ELR (cell line): Measurements from ENCODE around the gene PTGR1.
"Not testable (repeated sequence)": the region's sequence is repeated elsewhere in the genome, so short reads cannot be mapped to it uniquely, and the experiment has no call there.

ENCODE experiments used
- DNase-seq: peaks from one replicate; pipeline ENCODE4 v3.0.0-alpha.2; 2015; ENCODE audit warnings: low read depth

Gene PTGR1

DNA sequence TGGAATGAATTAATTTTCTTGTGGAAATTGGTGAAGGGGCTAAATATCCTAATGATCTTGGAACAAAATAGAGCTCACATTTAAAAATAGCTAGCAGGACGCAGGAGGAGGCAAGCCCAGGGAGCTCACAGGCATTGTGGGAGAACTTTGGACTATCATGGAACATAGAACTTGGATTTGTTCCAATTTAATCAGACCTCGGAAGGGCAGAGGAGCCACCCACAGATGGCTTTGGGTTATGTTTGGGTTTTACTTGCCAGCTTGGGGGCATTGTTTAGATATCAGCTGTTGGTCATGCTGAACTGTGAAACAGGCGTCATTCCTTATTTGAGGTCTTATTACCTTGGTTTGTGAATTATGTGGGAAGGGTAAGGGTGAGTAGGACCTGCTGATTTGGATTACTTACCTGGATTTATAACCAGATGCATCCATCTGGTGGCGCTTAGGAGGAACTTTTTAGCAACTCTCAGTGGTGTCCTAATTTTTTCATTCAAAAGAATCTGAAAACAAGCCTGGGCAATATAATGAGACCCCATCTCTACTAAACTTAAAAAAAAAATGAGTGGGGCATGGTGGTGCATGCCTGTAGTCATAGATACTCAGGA lies 14.1 kb upstream of the PTGR1 start:
- no peak for DNase-seq

DNA sequence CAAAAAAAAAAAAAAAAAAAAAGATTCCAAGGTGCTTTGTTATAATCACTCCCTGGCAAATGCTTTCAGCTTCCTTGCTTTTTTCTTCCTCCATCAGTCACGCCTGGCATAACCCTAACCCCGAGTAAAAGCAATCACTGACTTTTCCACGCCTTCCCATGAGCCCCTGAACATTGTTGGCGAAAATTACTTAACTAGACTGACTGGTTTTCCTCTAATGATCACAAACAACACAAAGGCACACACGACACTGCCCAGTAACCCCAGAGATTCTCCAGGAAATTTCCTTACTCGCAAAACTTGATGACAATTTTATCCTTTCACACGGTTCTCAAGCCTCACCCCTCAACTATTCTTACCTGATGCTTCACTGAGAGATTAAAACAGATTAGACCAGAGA lies 11.4 kb upstream of the PTGR1 start:
- no peak for DNase-seq

DNA sequence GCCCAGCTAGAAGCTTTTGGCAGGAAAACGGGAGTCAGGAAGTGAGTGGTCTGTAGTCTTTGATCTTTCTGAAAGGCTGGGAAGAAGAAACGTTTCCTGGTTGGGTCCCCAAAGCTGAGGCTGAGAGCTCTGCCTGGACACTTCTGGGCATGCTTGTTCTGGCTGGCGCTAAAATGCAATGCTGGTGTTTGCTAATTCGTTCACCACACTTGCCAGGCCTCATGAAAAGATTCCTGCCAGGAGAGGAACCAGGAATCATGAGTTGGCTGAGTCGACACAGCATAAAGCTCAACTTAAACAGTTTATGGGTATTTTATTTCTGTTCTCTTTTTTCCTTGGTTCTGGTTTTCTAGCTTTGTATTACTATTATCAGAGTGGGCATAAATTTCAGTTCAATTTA lies 10.7 kb upstream of the PTGR1 start:
- DNase-seq: no peak

DNA sequence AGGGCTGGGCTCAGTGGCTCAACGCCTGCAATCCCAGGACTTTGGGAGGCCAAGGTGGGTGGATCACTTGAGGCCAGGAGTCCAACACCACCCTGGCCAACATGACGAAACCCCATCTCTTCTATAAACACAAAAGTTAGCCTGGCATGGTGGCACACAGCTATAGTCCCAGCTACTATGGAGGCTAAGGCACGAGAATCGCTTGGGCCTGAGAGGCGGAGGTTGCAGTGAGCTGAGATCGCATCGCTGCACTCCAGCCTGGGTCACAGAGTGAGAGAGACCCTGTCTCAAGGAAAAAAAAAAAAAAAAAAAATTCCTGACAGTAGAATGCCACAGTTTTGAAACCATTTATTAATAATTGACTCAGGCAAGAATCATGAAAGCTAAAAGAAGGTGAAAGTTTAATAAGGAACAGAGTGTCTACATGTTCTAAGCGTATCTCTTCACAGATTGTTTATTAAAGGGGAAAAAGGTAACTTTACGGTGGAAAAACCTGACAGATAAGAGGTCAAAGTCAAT lies 5.7 kb upstream of the PTGR1 start:
- DNase-seq: no peak

DNA sequence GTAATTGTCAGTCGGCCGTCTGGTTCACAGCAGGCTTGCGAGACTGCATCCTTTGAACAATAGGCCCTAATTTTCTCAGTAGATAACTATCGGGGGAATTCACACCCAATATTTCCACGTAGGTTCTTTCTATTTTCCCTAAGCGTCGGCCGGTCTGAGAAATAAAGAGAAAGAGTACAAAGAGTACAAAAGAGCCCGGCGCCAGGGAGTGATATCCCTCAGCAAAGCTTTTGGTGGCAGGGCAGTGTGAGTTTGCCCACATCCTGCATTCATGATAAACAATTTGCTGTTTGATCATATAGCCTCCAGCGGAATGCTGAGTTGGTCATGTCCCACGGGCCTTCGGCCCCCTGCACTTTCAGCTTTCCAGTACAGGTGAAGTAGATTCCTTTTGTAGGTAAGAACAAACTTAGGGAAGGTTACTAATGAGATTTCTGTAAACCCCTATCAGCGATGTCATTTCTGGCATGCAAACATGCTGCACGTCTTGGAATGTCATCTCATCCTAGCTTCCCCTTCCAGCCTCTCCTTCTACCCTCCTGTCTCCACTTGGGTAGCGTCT lies 4.7 kb upstream of the PTGR1 start:
- no peak for DNase-seq

DNA sequence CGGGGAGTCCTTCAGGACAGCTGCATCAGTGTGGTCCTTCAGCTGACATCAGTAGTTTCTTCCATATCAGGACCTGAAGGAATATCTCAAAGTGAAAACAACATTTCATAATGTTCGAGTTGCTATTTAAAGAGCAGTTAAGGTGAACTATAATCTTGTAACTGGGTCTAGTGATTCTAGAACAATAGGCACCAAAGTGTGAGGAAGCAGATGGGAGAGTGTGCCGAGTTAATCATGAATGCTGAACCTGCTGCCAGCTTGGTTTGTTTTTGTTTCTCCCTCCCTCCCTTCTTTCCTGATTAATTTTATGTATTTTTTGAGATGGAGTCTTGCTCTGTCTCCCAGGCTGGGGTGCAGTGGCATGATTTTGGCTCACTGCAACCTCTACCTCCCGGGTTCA lies 3.6 kb upstream of the PTGR1 start:
- DNase-seq: no peak

DNA sequence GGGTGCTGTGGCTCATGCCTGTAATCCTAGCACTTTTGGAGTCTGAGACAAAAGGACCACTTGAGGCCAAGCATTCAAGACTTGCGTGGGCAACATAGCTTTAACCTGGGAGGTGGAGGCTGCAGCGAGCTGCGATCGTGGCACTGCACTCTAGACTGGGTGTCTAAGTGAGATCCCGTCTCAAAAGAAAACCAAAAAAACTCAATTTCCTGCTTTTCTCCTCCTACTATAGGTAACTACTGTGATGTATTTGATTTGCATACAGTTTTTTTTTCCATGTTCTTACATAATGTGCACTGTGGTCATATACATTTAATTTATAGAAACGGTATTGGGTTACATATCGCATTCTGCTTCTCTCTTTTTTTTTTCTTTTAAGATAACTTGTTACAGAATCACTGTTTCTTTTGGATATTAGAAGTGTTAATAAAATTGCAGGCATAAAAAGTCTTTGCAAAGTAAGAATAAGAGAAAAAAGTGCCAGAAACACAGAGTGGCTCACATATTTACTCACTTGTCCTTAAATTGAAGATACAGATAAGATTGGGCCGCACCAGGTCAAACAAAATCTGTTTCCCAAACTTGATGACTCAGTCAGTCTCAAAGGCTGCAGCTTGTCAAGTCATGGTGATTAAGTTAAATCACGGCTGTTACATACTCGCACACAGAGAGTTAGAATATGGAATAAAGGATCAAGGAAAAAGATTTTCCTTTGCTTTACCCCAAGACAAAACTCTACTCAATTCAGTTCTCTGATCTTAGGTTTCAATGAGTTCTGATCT lies 2.0 kb upstream of the PTGR1 start:
- DNase-seq: peak; percentile 57

DNA sequence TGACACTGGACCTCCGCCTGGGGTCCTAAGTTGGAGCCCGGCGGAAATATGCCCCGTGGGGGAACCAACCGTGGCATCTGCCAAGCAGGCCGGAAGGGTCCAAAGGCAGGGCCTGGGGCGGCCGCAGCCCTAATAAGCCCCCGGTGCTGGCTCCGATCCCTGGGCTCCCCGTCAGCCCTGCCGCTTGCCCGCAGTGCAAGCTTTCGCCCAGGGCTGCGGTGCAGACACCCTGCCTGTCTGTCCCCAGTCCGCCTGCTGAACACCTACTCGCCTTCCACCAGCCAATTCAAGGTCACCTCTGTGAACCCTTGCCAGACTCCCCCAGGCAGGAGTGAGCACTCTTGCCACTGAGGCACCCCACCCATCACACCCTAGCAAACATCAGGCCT lies 502 bp upstream of the PTGR1 start:
- no peak for DNase-seq

DNA sequence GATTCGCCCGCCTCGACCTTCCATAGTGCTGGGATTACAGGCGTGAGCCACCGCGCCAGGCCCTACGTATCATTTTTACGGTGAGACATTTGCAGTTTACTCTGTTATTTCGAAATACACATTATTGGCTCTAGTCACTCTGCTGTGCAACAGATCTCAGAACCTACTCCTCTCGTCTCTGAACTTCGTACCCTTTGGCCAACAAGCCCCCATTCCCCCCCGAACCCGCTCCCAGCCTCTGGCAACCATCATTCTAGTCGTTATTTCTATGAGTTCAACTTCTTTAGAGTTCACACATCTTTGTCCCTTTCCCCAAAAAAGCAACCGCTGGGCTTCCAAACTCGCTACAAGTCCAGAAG lies 735 bp downstream of the PTGR1 start:
- peak; percentile 56 for DNase-seq

DNA sequence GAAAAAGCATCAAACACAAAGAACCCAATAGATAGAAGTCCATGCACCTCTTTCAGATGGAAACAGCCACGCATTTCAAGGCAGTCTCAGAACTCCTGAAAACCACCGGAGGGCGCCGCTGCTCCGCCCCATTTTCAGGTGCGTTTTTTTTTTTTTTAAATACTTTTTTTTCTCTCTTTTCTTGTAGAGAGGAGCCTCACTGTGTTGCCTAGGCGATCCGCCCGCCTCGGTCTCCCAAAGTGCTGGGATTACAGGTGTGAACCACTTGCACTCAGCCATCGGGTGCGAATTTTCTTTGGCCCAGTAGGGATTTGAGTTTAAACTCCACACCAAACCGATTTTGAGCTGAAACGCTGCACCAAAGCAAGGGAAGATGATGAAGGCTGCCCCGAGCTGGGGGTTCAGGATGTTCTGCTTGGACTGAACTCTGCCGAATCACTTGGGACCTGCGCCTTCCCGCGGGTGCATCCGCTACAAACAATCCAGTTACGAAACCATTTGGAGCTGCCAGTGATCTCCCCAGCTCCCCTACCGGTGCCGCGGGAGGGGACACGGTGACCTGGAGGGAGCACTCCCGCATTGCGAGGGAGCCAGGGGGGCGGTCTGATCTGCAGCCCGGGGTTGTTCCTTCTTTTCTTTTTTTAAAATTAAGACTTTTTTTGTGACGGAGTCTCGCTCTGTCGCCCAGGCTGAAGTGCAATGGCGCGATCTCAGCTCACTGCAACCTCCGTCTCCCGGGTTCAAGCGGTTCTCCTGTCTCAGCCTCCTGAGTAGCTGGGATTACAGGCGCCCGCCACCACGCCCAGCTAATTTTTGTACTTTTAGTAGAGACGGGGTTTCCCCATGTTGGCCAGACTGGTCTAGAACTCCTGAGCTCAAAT lies 1.4 kb downstream of the PTGR1 start:
- peak; percentile 74 for DNase-seq

DNA sequence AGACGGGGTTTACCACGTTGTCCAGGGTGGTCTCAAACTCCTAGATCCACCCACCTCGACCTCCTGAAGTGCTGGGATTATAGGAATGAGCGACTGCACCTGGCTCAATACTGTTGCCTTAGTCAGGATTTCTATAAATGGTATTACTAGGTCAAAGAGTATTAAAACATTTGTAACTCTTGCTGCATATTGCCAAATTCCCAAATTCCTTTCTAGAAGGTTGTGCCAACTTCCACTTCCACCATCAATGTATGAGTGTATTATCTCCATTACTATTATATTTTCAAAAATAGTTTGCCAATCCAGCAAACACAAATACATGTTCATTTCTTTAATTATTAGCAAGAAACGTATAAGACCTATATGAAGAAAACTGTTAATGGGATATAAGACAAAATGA lies 10.6 kb downstream of the PTGR1 start:
- no peak for DNase-seq

DNA sequence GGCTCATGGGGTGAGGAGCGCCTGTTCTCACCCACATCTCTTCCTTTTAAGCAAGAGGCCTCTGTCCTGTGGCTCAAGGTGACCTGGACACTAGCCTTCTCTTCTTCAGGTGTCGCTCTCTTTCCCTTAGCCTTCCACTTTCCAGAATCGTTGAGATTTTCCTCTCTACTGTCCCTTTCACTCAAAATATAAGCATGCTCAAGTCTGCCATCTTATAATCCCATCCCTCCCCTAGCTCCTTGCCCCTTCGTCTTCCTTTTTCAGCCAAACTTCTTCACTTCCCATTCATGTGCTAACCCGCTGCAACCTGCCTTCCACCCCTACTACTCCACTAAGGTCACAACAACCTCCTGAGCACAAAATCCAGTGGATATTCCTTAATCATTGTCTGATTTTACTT lies 13.1 kb downstream of the PTGR1 start:
- DNase-seq: no peak

DNA sequence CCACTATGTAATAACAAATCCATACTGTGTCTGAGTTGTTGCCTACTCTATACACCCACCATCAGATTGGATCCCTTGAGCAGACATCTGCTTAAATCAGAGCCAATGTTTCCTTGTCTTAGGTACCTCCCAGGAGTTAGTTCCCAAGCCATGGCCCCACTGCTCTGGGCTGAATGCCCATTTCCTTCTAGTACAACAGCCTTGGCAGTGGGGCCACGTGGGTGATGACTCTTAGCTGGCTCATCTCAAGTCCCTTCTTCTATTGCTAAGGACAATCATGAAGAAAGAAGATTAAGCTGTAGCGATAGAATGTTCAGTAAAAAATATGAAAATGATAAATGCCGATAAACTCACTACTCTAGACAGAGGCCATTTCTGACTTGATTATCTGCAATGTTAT lies 16.6 kb downstream of the PTGR1 start:
- peak; percentile 64 for DNase-seq

DNA sequence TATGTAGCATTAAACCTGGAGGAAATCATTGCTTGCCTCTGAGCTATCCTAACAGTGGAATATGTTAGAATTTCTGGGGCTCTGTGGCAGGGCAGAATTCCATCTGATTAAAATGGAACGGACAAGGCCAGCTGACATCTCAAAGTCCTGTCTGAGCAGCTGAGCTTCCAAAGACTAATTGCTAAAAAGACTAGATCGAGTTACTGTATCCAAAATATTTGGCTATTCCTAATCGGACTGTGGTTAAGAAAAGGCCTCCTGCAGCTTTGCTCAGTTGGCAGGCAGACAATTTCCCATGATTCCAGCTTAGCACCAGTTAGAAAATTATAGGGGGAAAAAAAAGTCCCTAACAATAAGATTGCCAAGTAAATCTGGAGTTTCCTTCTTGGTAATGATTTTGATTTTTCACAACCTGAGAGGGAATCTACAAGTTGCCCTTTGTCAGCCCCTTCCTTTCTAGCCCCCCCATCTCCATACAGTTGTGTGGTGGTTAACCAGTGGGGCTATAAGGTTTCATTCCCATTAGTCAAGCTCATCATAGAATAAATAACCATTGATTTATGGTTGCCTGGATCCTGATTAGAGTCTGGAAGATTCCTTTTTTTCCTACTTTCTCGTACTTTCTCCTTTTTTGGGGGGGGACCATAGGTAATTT lies 26.4 kb downstream of the PTGR1 start:
- no peak for DNase-seq

DNA sequence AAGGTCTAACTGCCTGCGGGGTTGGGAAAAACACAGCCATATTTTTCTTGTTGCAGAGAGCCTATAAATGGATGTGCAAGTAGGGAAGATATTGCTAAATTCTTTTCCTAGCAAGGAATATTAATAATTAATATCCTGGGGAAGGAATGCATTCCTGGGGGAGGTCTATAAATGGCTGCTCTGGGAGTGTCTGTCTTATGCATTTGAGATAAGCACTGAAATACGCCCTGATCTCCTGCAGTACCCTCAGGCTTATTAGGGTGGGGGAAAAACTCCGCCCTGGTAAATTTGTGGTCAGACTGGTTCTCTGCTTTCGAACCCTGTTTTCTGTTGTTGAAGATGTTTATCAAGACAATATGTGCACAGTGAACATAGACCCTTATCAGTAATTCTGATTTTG lies 31.3 kb downstream of the PTGR1 start:
- not testable (repeated sequence) for DNase-seq

DNA sequence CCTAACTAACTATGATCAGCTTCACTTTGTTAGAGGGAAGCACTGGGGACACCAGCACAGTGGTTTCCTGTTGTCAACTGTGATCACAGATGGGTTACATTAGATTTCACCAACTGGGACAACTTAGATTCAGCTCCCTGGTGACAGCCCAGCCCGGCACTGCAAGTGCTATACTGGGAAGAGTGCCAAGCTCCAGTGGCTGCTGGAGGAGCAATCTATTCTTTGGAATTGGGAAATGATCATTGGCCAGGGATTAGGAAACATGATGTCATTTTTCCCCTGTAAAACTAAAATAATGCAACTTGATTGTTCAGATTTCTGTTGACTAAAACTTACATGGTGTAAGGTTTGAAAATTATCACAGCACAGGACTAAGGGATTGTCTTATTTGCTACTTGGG lies 33.2 kb downstream of the PTGR1 start:
- DNase-seq: no peak

DNA sequence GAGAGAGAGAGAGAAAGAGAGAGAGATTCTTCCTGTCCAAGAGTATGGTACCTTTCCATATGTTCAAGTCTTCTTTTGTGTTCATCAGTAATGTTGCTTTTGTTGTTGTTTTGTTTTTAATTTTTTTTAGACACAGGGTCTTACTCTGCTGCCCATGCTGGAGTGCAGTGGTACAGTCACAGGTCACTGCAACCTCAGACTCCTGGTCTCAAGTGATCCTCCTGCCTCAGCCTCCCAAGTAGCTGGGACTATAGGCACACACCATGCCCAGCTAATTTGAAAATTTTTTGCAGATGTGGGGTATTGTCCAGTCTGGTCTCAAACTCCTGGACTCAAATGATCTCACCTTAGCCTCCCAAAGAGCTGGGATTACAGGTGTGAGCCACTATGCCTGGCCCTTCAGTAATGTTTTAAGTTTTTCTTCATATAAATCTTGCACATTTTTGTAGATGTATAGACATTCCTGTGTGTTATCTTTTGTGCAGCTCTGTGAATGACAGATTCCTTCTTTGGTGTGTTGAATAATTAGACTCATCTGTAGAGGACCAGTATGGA lies 38.2 kb downstream of the PTGR1 start:
- DNase-seq: no peak

DNA sequence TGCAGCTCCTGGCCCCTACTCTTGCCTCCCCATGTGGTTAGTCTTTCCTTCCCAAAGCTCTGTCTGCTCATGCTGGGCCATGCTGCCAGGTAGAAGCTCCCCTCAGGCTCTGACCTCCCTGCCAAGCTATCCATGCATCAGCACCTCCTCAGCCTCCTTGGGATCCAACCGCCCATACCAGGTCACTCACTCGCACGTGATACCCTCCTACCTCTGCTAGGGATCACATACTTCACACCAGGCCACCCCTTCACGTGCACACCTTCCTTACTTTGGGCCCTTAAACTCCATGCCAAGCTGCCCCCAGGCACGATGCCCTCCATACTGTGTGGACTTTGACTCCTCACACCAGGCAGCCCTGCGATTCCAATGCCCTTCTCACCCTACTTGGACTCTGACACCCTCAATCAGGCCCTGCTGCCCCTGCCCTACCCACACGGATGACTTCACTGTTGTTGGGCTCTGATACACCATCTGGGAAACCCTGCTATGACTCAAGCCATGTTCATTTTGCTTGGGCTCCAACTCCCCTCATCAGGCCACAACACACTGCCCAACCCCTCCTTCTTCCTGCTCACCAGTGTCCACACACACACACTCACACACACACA lies 40.3 kb downstream of the PTGR1 start:
- peak; percentile 61 for DNase-seq

DNA sequence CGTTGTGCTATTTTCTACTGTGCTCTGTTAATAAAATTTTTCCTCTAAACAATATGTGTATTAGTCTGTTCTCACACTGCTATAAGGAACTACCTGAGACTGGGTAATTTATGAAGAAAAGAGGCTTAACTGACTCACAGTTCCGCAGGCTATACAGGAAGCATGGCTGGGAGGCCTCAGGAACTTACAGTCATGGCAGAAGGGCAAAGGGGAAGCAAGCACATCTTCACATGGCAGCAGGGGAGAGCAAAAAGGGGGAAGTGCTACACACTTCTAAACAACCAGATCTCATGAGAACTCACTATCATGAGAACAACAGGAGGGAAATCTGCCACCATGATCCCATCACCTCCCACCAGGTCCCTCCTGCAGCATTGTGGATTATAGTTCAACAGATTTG lies 44.0 kb downstream of the PTGR1 start:
- DNase-seq: not testable (repeated sequence)

DNA sequence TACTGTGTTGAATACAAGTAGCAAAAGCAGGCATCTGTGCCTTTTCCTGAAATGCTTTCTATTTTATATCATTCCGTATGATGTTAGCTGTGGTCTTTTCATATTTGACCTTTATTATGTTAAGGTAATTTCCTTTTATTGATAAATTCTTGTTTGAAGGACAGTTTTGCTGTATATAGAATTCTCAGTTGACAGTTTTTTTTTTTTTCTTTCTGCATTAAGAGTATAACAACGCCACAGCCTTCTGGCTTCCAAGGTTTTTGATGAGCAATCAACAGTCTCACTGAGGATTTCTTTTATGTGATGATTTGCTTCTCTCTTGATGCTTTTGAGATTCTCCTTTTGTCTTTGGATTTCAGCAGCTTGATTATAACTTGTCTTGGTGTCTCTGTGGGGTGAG lies 50.8 kb downstream of the PTGR1 start:
- no peak for DNase-seq
